Measurements from ENCODE around the gene XG. TPM values are rescaled to one million over a fixed set of nuclear protein-coding genes. Genes with fewer than 3 reads are reported as not detected.
"Not testable (repeated sequence)": the region's sequence is repeated elsewhere in the genome, so short reads cannot be mapped to it uniquely, and the experiment has no call there.

Gene XG
- total RNA-seq: under 1 TPM in 2 of 6 donors, not detected in 4; 0.69 to 0.81 TPM

- H3K27ac ChIP-seq, H3K4me3 ChIP-seq, H3K36me3 ChIP-seq, H3K4me1 ChIP-seq, H3K27me3 ChIP-seq, DNase-seq, H3K9me3 ChIP-seq: not testable (repeated sequence)
- 75 to 81% methylated on average over 9 to 11 of the region's 11 CpGs for WGBS, 2 donors
- ATAC-seq (ENCODE audit: low FRiP score in 2 of 2): peak; percentile 51 to 67
These were observed at the start of gene XG for GRCh38 chrX:2751874-2752300. TSS of gene XG (plus strand) at chrX:2752040. CDS start at chrX:2752275, 235 bp downstream.

- Histone ChIP-seq H3K9me3 (no peaks in the 10 kb centered on the region), H3K36me3 (peaks cover 0 to 3% (median 0%) of the 10 kb centered on the region in 4 donors), H3K4me3 (peak overlapping the region in 1 of 4 donors; percentile 7), H3K27ac (peak overlapping the region; percentile 52 to 80 (median 66)), H3K4me1 (peaks cover 66 to 78% (median 70%) of the 10 kb centered on the region in 4 donors), H3K27me3 (no peaks in the 10 kb centered on the region)
- 30 to 71% methylated on average over 7 to 14 of the region's 14 CpGs for WGBS, 2 donors
- DNase-seq (no peak), ATAC-seq (ENCODE audit: low FRiP score in 2 of 2) (peak; percentile 62 to 67)
- TF ChIP-seq POLR2A (IDR thresholded peaks at IDR 0.05): no peak
- peak in 1 of 4 donors; percentile 76 for TF ChIP-seq EP300 (IDR thresholded peaks at IDR 0.05)
- peak; percentile 6 to 21 for TF ChIP-seq POLR2AphosphoS5 (IDR thresholded peaks at IDR 0.05)
- TF ChIP-seq CTCF (IDR thresholded peaks at IDR 0.05): peak in 4 of 6 experiments; percentile 14 to 64 (median 34)
These were observed 47.9 kb upstream of the XG start for GRCh38 chrX:2703991-2704369.

GRCh38 chrX:2705046-2705832, 46.6 kb upstream of the XG start:
- no peaks in the 10 kb centered on the region for H3K27me3 ChIP-seq
- H3K4me1 ChIP-seq: peaks cover 74 to 86% (median 80%) of the 10 kb centered on the region in 4 donors
- ATAC-seq (ENCODE audit: low FRiP score in 2 of 2) (peak; percentile 4 to 9), DNase-seq (no peak)
- no peak overlapping the region for H3K4me3 ChIP-seq
- peaks cover 0 to 3% (median 0%) of the 10 kb centered on the region in 4 donors for H3K36me3 ChIP-seq
- WGBS, 2 donors: 67% methylated on average over 18 of the region's 18 CpGs
- TF ChIP-seq POLR2AphosphoS5 (IDR thresholded peaks at IDR 0.05): peak; percentile 60 to 83
- TF ChIP-seq POLR2A (IDR thresholded peaks at IDR 0.05): no peak
- peak; percentile 55 to 99 (median 93) for TF ChIP-seq EP300 (IDR thresholded peaks at IDR 0.05)
- TF ChIP-seq CTCF (IDR thresholded peaks at IDR 0.05): no peak
- peak overlapping the region; percentile 57 to 80 (median 71) for H3K27ac ChIP-seq
- no peaks in the 10 kb centered on the region for H3K9me3 ChIP-seq

- Histone ChIP-seq H3K36me3 (peaks cover 0 to 4% (median 0%) of the 10 kb centered on the region in 4 donors), H3K27ac (peak overlapping the region; percentile 28 to 76 (median 57)), H3K4me3 (no peak overlapping the region), H3K27me3 (no peaks in the 10 kb centered on the region), H3K4me1 (peaks cover 67 to 89% (median 81%) of the 10 kb centered on the region in 4 donors), H3K9me3 (no peaks in the 10 kb centered on the region)
- WGBS, 2 donors: 9 to 31% methylated on average over 12 of the region's 12 CpGs
- ATAC-seq (ENCODE audit: low FRiP score in 2 of 2) (peak; percentile 21 to 80), DNase-seq (peak in 1 of 2 donors; percentile 62)
- TF ChIP-seq EP300 (IDR thresholded peaks at IDR 0.05) (peak in 2 of 4 donors; percentile 88 to 94), POLR2AphosphoS5 (IDR thresholded peaks at IDR 0.05) (peak; percentile 71 to 76), POLR2A (IDR thresholded peaks at IDR 0.05) (no peak), CTCF (IDR thresholded peaks at IDR 0.05) (no peak)
These were observed 44.5 kb upstream of the XG start for GRCh38 chrX:2707334-2707760.

- H3K4me1 ChIP-seq: peaks cover 62 to 84% (median 76%) of the 10 kb centered on the region in 4 donors
- peaks cover 0 to 9% (median 3%) of the 10 kb centered on the region in 4 donors for H3K36me3 ChIP-seq
- ATAC-seq (ENCODE audit: low FRiP score in 2 of 2) (no peak), DNase-seq (no peak)
- TF ChIP-seq POLR2A (IDR thresholded peaks at IDR 0.05) (no peak), POLR2AphosphoS5 (IDR thresholded peaks at IDR 0.05) (no peak)
- H3K9me3 ChIP-seq: no peaks in the 10 kb centered on the region
- no peaks in the 10 kb centered on the region for H3K27me3 ChIP-seq
- H3K27ac ChIP-seq: peak overlapping the region; percentile 28 to 76 (median 41)
- WGBS, 2 donors: 74 to 77% methylated on average over 6 of the region's 6 CpGs
- H3K4me3 ChIP-seq: no peak overlapping the region
These were observed 43.8 kb upstream of the XG start for GRCh38 chrX:2708021-2708420.
